Stimulated activated CD4-positive, alpha-beta T cell treated with anti-CD3 and anti-CD28 coated beads, Interleukin-15, amount 100 ng/mL, for 48 hours (primary cell): ENCODE data around the gene SORD.

Experiments
- DNase-seq, 2 donors: peaks; one replicate each; pipeline ENCODE4 v3.0.0-alpha.2; 2020; ENCODE audit warnings: low read depth in 2 of 2

SORD gene

DNA sequence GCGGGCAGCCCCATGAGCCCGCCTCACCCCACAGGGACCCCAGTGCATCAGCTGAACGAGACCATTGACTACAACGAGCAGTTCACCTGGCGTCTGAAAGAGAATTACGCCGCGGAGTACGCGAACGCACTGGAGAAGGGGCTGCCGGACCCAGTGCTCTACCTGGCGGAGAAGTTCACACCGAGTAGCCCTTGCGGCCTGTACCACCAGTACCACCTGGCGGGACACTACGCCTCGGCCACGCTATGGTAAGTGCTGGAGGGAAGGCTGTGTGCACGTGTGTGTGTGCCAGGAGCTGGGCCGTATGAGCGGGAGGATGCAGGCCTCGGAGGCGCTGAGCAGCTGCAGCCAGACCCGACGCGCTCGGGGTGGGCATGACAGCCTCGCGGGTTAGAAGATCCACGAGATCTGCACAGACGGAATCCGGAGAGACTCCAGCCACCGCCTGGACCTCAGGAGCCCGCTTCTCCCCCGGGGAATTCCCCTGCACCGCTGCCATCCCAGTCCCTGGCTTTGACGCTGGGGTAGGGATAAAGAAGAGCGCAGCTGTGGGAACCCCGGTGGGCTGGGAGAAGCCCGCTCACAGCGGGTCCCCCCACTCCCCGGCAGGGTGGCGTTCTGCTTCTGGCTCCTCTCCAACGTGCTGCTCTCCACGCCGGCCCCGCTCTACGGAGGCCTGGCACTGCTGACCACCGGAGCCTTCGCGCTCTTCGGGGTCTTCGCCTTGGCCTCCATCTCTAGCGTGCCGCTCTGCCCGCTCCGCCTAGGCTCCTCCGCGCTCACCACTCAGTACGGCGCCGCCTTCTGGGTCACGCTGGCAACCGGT is 93.7 kb downstream of the SORD start:
- DNase-seq: no peak

DNA sequence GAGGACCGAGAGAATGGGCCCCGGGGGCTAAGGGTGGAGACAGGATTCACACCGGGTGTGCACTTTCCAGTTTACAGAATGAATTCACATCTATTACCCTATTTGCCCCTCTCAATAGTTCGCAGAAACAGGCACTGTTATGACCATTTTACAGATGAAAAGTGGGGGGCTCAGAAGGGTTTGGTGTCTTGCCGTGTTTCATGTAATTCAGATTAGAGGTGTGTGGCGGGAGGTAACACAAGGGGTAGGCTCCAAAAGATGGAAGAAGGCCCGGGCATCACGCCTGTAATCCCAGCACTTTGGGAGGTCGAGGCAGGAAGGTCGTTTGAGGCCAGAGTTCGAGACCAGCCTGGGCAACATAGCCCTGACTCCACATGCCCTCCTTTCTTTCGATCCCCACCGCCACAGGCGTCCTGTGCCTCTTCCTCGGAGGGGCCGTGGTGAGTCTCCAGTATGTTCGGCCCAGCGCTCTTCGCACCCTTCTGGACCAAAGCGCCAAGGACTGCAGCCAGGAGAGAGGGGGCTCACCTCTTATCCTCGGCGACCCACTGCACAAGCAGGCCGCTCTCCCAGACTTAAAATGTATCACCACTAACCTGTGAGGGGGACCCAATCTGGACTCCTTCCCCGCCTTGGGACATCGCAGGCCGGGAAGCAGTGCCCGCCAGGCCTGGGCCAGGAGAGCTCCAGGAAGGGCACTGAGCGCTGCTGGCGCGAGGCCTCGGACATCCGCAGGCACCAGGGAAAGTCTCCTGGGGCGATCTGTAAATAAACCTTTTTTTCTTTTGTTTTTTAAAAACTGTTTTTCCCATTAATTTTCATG is 94.5 kb downstream of the SORD start:
- no peak for DNase-seq

- peak; percentile 75 to 81 for DNase-seq
Observed at GRCh38 chr15:45118131-45118588, 95.2 kb downstream of the SORD start.

DNA sequence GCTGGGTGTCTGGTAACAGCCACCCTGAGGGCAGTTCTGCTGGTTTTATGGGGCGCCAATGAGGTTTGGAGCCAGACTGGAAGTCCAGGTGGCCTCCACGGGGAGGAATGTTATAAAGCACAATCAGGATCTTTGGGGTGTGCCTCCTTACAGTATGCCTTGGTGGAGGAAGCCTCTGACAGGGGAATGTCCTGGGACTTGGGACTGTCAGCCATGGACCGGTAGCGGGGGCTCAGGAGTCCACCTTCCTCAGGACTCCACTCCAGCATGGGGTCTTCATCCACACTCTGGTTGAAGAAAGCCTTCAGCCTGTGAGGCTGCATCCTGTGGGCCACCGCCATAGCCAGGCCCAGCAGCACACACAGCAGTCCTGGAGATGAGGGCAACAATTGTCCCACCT is 96.0 kb downstream of the SORD start:
- DNase-seq: no peak

GRCh38 chr15:45120081-45120972 is 97.3 kb downstream of the SORD start:
- no peak for DNase-seq

DNA sequence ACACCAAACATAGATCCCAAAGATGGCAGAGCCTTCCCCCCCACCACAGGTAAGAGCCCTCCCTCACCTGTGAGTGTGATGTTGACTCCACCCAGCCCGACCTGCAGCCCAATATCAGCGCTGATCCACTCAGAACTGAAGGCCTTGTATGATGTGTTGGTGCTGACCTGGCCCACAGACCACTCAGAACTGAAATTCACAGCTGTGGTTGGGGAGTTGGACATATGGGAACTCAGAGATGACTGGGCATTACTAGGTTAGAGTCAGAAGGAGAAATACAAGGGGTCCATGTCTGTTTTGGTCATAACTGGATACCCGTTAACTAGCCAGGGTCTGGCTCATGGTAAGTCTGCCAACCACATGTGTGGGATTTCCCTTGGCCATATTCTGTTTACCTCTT is 98.0 kb downstream of the SORD start:
- no peak for DNase-seq

DNA sequence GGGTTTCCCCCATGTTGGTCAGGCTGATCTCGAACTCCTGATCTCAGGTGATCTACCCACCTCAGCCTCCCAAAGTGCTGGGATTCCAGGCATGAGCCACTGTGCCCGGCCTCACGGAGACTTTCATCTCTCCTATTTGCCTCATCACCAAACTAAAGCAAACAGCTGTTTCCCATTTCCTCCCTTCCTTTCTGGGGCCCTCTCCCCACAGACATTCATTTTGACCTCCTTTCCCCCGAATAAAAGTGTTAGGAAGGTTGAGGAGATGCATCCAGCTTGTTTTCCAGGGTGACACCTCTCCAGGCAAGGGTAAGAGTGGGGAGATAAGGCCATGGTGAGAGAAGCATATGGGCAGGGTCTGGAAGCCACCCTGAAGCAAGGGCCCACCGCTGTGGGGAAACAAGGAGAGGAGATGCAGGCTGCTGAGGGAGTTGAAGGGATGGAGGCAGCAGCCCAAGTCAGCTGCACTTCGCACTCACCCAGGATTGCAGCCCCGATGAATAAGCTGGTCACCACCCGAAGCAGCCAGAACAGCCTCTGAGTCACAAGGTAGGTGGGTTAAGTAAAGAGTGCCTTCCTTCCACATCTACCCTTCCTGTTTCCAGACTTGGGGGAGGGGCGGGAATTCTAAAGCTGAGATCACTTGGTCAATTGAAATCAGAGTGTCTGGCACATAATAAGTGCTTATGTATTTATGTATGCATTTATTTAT is 98.9 kb downstream of the SORD start:
- DNase-seq: no peak

DNA sequence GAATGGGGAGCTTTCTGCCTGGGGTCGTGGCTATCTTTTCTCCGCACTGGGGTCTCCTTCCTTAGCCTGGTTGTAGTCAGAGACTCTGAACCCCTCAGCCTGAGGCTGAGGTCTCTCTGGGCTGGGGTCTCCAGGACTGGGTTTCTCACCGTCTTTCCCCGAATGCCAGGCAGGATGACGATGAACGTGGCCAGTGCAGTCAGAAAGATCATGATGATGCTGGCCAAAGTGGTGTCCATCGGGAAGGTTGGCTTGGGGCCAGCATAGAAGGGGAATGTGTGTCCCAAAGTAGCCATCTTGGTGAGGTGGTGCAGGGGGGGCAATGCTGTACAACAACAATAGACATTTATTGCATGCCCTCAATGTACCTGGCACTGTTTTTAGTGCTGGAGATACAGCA is 99.7 kb downstream of the SORD start:
- DNase-seq: no peak

DNA sequence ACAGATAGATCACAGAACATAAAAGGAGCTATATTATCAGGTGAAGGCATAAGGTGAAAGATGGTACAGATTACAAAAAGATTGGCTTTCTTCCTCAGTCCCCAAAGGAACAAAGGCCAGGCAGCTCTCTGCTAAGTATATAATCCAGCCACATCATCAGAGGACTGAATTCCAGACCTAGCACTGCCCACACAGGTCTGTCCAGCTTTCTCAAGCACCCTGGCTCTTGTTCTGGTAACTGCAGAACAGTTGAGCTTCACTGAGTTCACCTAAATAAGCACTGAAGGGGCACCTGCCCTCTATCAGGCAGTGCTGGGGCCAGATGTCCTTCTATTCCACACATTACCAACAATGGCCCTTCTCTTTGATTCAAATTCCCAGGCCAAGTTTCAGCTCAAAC is 100.4 kb downstream of the SORD start:
- no peak for DNase-seq

GRCh38 chr15:45126535-45127158 is 103.7 kb downstream of the SORD start:
- no peak for DNase-seq
